ENCODE measurements around the gene NXF3. TPM values are rescaled to one million over a fixed set of nuclear protein-coding genes. Genes with fewer than 3 reads are reported as not detected.
"Not testable (repeated sequence)": the region's sequence is repeated elsewhere in the genome, so short reads cannot be mapped to it uniquely, and the experiment has no call there.

NXF3 gene
- total RNA-seq, 4 donors from 2014 or later = 0.22 to 1.2 (median 0.71) TPM

GRCh38 chrX:103061486-103061885 is 31.5 kb downstream of the NXF3 start:
- Histone ChIP-seq H3K36me3 (no peaks in the 10 kb centered on the region), H3K27ac (no peak overlapping the region), H3K27me3 (peaks cover 0 to 15% of the 10 kb centered on the region in 2 donors), H3K4me1 (no peaks in the 10 kb centered on the region), H3K9me3 (no peaks in the 10 kb centered on the region), H3K4me3 (no peak overlapping the region)
- TF ChIP-seq CTCF (IDR thresholded peaks at IDR 0.05) (no peak), POLR2A (IDR thresholded peaks at IDR 0.05) (no peak), EP300 (IDR thresholded peaks at IDR 0.05) (no peak)
- WGBS, 2 donors = 80 to 87% methylated on average over 3 of the region's 3 CpGs
- no peak for DNase-seq (ENCODE audit: low spot score in 2 of 2)

GRCh38 chrX:103056902-103057301 is 36.0 kb downstream of the NXF3 start:
- Histone ChIP-seq H3K27me3 (peaks cover 0 to 23% of the 10 kb centered on the region in 2 donors), H3K27ac (no peak overlapping the region), H3K36me3 (no peaks in the 10 kb centered on the region), H3K4me3 (no peak overlapping the region), H3K4me1 (no peaks in the 10 kb centered on the region), H3K9me3 (no peaks in the 10 kb centered on the region)
- TF ChIP-seq CTCF (IDR thresholded peaks at IDR 0.05) = no peak
- no peak for DNase-seq (ENCODE audit: low spot score in 2 of 2)
- WGBS, 2 donors = 71 to 87% methylated on average over 2 of the region's 2 CpGs

- Histone ChIP-seq H3K9me3 (no peaks in the 10 kb centered on the region), H3K27ac (no peak overlapping the region), H3K27me3 (peaks cover 0 to 15% of the 10 kb centered on the region in 2 donors), H3K4me1 (no peaks in the 10 kb centered on the region), H3K36me3 (no peaks in the 10 kb centered on the region), H3K4me3 (no peak overlapping the region)
- TF ChIP-seq POLR2A (IDR thresholded peaks at IDR 0.05) (no peak), CTCF (IDR thresholded peaks at IDR 0.05) (no peak), EP300 (IDR thresholded peaks at IDR 0.05) (no peak)
- DNase-seq (ENCODE audit: low spot score in 2 of 2) = no peak
These were observed 40.3 kb downstream of the NXF3 start for GRCh38 chrX:103052625-103053024.

- no peak overlapping the region for H3K4me3 ChIP-seq
- no peak overlapping the region for H3K27ac ChIP-seq
- TF ChIP-seq EP300 (IDR thresholded peaks at IDR 0.05) (no peak), CTCF (IDR thresholded peaks at IDR 0.05) (no peak), POLR2A (IDR thresholded peaks at IDR 0.05) (no peak)
- H3K27me3 ChIP-seq = peaks cover 0 to 15% of the 10 kb centered on the region in 2 donors
- WGBS, 2 donors = 5 to 36% methylated on average over 8 of the region's 8 CpGs
- H3K4me1 ChIP-seq = no peaks in the 10 kb centered on the region
- H3K9me3 ChIP-seq = peaks cover 0 to 3% (median 0%) of the 10 kb centered on the region in 4 donors
- no peaks in the 10 kb centered on the region for H3K36me3 ChIP-seq
- no peak for DNase-seq (ENCODE audit: low spot score in 2 of 2)
These were observed 41.6 kb downstream of the NXF3 start for GRCh38 chrX:103051260-103051789.

GRCh38 chrX:103033371-103033770 is 59.6 kb downstream of the NXF3 start:
- H3K27me3 ChIP-seq; H3K36me3 ChIP-seq; H3K9me3 ChIP-seq; DNase-seq (ENCODE audit: low spot score in 2 of 2); H3K27ac ChIP-seq; H3K4me3 ChIP-seq; H3K4me1 ChIP-seq: not testable (repeated sequence)
- 61 to 68% methylated on average over 1 of the region's 1 CpG for WGBS, 2 donors

Other genes with a start within 250 kb of the NXF3 start
- 1 to 10 TPM in 3 of 4 donors, not detected in 1; 1.4 to 3.3 (median 2.4) TPM for gene RAB40AL, start 155.9 kb downstream of the NXF3 start, total RNA-seq
- gene BEX1, start 29.0 kb downstream of the NXF3 start, total RNA-seq = 1 to 10 TPM in 1 of 4 donors, under 1 TPM in 1, not detected in 2; 0.90 to 1.7 TPM
- gene BEX4, start 122.0 kb upstream of the NXF3 start, total RNA-seq = 10 to 100 TPM; 25.3 to 39.3 (median 29.7) TPM
- gene TCEAL8, start 162.0 kb upstream of the NXF3 start, total RNA-seq = 10 to 100 TPM; 39.9 to 69.1 (median 59.1) TPM
- gene TCEAL5, start 183.6 kb upstream of the NXF3 start, total RNA-seq = not detected
- 1 to 10 TPM in 2 of 4 donors, under 1 TPM in 1, not detected in 1; 0.87 to 4.8 (median 1.2) TPM for gene BEX2, start 217.8 kb upstream of the NXF3 start, total RNA-seq
- 10 to 100 TPM in 1 of 4 donors, 1 to 10 TPM in 3; 6.1 to 15.9 (median 8.2) TPM for gene TCEAL7, start 237.1 kb upstream of the NXF3 start, total RNA-seq